ENCODE data around the gene TUBB3.

GRCh38 chr16:89913408-89914387 is 9.4 kb upstream of the TUBB3 start:
- TF ChIP-seq CTCF (conservative IDR thresholded peaks at IDR 0.05; ENCODE audit: low read depth, low read length) = no peak
- no peak for TF ChIP-seq EZH2 (IDR thresholded peaks at IDR 0.05; ENCODE audit: low read length, unreplicated experiment)
